GM19025 (cell line): ENCODE results near the gene ASIC5.
"Not testable (repeated sequence)": the region's sequence is repeated elsewhere in the genome, so short reads cannot be mapped to it uniquely, and the experiment has no call there.

Experiments used
- ATAC-seq: cut with Tn5 transposase; IDR thresholded peaks from one replicate; pipeline ENCODE4 v1.9.1; 2021; ENCODE audit warnings: mild to moderate bottlenecking, low read depth, moderate library complexity; ENCODE audit not compliant: unreplicated experiment

The ASIC5 gene, protein sequence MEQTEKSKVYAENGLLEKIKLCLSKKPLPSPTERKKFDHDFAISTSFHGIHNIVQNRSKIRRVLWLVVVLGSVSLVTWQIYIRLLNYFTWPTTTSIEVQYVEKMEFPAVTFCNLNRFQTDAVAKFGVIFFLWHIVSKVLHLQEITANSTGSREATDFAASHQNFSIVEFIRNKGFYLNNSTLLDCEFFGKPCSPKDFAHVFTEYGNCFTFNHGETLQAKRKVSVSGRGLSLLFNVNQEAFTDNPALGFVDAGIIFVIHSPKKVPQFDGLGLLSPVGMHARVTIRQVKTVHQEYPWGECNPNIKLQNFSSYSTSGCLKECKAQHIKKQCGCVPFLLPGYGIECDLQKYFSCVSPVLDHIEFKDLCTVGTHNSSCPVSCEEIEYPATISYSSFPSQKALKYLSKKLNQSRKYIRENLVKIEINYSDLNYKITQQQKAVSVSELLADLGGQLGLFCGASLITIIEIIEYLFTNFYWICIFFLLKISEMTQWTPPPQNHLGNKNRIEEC

DNA sequence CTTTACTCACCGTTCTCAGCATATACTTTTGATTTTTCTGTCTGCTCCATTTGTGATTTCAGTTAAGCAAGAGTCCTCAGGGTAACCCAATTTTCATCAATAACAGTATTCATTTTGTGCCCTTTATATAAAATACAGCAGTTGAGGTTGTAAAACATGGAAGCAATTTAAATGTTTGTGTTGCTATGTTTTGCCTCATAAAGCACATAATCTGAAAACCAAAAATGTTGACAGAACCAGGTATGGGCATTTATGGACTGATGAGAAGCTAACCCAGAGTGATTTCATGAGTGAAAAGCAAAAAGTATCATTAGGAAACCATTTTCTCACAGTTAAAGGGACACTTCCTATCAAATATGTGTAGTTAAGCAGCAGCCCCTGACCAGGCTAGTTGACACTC lies at the start of gene ASIC5:
Gene ASIC5, minus strand, starts transcription at position 101 of the 400 bp plus-strand sequence. Its CDS starts 51 bp downstream, at position 50.
- ATAC-seq = no peak

GRCh38 chr4:155914782-155915181 lies 48.7 kb upstream of the ASIC5 start:
- no peak for ATAC-seq

GRCh38 chr4:155911905-155912304 lies 45.8 kb upstream of the ASIC5 start:
- no peak for ATAC-seq

- no peak for ATAC-seq
Measured at GRCh38 chr4:155909615-155910226, 43.6 kb upstream of the ASIC5 start.

DNA sequence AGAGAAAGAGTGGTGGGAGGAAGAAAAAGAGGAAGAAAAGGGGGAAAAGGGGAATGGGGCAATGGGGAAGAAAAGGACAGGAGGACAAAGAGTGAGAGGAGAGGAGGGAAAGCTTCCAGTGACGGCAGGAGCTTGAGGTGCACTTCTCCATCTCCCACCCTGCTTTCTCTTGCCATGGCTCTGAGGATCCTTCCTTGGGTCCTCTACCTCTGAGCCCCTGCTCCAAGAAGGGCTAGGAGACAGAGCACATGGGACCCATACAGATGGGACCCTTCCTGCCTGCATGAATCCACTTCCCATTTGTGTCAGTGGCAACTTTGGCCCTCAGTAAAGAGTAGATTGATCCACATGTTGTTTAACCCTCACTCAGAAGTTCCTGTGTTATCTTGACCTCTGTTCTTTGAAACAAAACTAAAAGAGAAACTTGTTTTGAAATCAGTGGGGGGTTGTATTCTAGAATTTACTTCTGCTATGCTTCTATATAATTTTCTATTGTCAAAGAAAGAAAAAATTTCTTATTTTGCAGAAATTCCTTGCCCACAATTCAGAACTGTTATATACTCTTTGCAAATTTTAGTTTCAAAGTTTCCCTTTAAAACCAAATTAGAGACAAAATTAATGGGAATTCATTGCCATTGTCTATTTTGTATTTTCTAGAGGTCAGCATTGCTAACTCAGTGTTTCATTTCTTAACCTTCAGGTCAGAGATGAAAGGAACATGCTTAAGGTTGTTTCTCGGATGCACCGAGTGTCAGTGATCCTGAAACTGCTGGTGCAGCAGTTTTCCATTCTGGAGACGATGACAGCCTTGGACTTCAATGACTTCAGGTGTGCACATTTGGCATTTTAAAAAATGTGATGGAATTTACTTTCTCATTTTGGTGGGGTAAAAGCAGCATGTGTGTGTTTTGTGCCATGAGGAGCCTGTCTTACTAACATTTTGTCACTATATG lies 42.4 kb upstream of the ASIC5 start:
- ATAC-seq = peak; percentile 71

- no peak for ATAC-seq
Measured at GRCh38 chr4:155907556-155907955, 41.5 kb upstream of the ASIC5 start.

- ATAC-seq = no peak
Measured at GRCh38 chr4:155906554-155907247, 40.6 kb upstream of the ASIC5 start.

GRCh38 chr4:155904331-155904730 lies 38.3 kb upstream of the ASIC5 start:
- ATAC-seq = no peak

DNA sequence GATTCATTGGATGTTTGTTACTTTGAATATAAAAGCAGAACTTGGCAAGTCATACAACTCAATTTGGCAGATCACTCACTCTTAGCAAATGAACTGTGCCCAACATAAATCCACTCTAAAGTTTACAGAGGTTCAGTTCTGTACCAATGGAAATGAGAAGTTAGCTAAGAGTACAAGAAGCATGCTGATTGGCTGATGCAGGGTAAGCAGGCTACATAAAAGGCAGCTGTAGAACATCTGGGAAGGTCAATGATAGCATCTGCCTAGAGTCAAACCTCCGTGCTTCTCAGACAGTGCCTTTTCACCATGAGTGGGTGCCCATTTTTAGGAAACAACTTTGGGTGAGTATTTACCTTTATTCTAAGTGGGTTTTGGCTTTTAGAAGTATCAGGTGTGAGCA lies 37.4 kb upstream of the ASIC5 start, which contains the start of gene TDO2:
Gene TDO2, plus strand, starts transcription at position 244 of the 400 bp plus-strand sequence. Its CDS starts 63 bp downstream, at position 307.
- no peak for ATAC-seq

- no peak for ATAC-seq
Measured at GRCh38 chr4:155901013-155901412, 34.9 kb upstream of the ASIC5 start.

DNA sequence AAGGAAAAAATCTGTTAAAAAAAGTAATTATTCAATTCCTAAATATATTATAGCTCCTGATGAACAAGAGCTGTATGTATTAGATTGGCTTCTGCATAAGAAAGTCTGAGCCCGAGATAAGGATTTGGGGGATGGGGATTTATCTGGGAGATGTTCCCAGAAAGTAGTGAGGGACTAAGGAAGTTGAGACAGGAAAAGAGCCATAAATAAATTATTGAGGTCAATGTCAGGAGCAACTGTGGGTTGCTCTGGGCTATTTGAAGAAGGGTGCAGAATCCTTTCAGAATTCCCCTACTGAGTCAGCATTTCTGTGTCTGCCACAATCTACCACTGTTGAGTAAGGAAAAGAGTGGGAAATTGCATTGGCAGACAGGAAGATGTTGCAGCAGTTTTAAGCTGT lies 34.3 kb upstream of the ASIC5 start:
- no peak for ATAC-seq

- no peak for ATAC-seq
Measured at GRCh38 chr4:155899891-155900290, 33.8 kb upstream of the ASIC5 start.

DNA sequence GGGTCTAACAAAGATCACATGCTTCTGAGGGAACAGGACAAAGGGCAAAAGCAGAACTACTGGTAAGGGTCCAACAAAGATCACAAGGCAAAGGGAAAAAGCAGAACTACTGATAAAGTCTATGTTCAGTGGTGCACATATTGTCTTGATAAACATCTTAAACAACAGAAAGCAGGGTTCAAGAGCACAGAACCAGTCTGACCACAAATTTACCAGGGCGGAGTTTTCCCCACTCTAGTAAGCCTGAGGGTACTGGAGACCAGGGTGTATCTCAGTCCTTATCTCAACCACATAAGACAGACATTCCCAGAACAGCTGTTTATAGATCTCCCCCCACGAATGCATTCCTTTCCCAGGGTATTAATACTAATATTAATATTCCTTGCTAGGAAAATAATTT lies 32.3 kb upstream of the ASIC5 start:
- not testable (repeated sequence) for ATAC-seq

GRCh38 chr4:155891058-155891457 lies 25.0 kb upstream of the ASIC5 start:
- no peak for ATAC-seq

DNA sequence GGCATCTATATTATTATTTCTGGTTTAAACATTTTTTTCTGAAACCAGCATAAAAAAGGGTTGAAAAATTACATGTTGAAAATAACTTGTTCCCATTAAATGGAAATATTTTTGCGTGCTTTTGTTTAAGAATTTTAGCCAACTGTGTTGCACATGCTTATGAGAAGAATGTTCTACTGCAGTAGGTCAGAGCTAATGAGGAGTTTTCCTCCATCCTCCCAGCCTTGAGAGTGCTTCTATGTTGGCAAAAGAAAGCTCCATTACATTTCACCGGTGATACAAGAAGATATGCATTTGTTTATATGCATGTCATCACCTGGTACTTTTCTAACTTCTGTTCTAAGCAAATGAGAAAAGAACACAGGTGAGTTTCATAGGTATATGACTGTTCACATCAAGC lies 23.9 kb upstream of the ASIC5 start:
- no peak for ATAC-seq

- ATAC-seq = peak; percentile 93
Measured at GRCh38 chr4:155889031-155889793, 23.1 kb upstream of the ASIC5 start.

DNA sequence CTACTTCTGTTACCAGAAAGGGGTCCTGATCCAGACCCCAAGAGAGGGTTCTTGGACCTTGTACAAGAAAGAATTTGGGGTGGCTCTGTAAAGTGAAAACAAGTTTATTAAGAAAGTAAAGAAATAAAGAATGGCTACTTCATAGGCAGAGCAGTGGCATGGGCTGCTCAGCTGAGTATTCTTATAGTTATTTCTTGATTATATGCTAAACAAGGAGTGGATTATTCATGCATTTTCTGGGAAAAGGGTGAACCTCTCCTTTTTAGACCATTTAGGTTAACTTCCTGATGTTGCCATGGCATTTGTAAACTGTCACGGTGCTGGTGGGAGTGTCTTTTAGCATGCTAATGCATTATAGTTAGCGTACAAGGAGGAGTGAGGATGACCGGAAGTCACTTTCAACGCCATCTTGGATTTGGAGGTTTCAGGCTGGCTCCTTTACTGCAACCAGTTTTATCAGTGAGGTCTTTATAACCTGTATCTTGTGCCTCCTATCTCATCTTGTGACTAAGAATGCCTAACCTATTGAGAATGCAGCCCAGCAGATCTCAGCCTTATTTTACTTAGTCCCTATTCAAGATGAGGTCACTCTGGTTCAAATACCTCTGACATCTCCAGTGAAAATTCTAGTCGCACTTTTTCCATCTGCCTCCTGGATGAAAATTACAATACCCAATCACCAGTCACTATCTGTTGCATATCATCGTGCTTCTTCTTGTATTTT lies 21.9 kb upstream of the ASIC5 start:
- no peak for ATAC-seq

- no peak for ATAC-seq
Measured at GRCh38 chr4:155887045-155887444, 21.0 kb upstream of the ASIC5 start.

DNA sequence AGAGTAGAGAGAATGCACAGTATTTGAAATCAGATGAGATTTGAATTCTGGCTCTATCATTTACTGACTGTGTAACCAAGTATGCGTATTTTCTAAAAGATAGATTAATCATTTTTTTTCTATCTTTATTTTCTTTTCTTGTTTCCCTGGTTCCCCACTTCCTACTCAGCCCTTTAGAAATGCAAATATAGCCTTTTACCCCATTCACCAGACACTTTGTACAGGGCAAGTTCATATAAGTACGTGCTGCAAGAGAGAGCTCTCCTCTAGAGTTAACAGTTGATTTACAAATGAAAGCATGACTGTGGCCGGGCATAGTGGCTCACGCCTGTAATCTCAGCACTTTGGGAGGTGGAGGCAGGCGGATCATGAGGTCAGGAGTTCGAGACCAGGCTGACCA lies 19.6 kb upstream of the ASIC5 start:
- no peak for ATAC-seq
